GM18519 (cell line): ENCODE data around the gene C10orf90.
"Not testable (repeated sequence)": the region's sequence is repeated elsewhere in the genome, so short reads cannot be mapped to it uniquely, and the experiment has no call there.

Experiments
- ATAC-seq: cut with Tn5 transposase; IDR thresholded peaks from one replicate; pipeline ENCODE4 v1.9.1; 2021; ENCODE audit warnings: mild to moderate bottlenecking, moderate library complexity; ENCODE audit not compliant: unreplicated experiment, low FRiP score

Gene C10orf90

DNA sequence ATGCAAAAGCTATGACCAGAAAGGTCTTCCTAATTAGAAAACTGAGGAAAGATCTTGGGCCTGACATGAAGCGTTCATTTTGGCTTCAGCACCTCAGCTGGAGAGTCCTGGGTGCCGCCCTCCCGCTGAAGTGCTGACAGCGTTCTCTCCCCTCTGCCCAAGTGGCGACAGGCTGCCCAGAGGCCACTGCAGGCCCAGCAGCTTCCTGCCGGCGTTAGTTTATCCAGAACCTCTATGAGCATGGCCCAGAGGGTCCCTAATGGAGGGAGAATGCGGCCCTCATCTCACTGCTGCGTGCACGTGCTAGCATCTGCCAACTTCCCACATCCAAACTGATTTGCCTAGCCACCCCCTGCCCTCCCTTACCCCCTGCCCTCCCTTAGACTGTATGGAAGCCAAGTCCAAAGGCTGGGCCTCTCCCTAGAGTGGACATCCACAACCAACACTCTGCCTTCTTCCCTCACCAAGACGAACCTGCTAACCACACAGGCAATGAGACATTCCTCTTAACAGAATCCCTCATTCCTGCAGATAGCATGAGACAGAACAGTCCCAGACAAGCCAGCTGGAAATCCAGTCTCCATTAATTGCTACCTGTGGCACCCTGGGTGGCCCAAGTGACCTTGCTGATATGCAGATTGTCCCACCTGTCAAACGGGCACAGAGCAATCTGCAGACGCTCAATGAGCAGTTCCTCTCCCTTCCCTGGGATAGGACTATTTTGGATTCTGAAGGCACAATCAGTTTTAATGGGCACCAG is 108.4 kb downstream of the C10orf90 start:
- ATAC-seq, result no peak

DNA sequence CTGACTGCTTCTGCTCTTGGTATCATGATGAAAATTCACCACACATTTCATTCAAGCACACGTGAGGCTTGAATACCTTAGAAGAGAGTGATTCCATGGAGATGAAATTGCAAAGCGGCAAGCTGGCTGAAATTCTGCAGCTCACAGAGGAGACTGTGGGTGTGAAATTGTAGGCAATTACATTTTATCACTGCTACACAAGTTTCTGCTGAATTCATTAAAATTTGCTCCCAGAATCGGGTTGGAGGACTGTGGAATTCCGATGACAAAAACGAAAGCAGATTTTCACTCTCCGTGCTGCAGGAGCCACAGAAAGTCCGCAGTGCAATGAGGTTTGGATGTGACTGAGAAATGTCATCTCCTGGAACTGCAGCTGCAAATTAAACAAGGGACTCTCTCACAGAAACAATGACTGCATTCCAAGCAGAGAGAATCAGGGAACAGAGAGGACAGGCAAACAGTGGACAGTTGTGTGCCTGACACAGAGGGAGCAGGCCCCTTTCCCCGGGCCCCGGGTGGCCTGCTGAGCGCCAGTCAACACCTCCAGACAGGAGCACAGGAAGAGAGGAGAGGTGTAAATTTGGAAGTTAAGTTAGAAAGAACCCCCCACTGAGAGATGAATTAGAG is 109.1 kb downstream of the C10orf90 start:
- no peak for ATAC-seq

DNA sequence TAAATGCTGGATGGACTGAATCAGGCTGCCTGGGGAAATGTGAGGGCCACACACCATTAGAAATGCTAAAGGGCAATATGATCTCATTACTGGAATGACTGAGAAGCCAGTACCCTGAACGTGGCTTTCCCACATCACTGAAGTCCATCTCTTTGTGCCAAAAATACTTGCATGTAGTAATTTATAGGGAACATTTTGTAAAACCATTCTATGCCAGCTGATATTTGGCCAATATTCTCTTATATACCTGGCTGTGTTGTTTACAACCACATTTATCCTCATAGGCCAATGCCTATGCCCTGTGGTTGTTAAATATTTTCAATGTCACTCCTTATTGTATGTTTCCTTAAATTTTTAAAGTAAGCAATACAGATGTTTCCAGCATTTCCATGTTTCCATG is 111.6 kb downstream of the C10orf90 start:
- ATAC-seq, result no peak

DNA sequence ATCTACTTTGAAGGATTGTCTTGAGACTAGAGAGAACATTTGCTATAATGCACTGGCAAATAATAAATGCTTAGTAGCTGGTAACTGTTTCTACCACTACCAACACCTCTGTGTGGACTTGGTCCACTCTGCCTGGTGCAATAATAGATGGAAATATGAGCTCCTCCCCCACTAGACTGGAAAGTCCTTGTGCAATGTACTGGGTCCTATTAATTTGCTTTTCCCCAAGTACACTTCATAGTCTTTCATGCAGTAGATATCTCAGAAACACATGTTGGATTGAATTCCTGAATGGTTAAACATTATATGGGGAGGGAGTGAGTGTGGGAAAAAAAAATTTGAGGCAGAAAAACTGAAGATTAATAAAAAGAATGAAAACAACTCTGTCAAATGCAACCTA is 119.3 kb downstream of the C10orf90 start:
- no peak for ATAC-seq

DNA sequence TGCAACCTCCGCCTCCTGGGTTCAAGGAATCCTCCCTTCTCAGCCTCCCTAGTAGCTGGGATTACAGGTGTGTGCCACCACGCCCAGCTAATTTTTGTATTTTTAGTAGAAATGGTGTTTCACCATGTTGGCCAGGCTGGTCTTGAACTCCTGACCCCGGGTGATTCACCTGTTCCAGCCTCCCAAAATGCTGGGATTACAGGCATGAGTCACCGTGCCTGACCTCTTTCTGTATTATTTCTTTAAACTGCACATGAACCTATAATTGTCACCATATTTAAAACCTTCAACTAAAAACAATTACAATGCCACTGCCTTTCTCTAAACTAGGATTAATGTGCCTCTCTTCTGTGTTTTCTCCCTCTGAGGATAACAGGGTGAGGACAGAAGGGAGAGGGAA is 119.9 kb downstream of the C10orf90 start:
- not testable (repeated sequence) for ATAC-seq

DNA sequence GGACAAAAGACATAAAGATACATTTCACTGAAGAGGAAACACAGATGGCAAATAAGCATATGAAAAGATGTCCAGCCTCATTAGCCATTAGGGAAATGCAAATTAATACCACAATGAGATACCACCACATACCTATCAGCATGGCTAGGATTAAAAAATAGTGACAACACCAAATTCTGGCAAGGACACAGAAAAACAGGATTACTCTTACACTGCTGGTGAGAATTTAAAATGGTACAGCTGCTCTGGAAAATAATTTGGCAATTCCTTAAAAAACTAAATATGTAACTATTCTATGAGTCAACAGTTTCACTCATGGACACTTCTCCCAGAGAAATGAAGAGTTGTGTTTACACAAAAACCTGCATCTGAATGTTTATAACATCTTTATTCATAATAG is 121.1 kb downstream of the C10orf90 start:
- ATAC-seq, result no peak

DNA sequence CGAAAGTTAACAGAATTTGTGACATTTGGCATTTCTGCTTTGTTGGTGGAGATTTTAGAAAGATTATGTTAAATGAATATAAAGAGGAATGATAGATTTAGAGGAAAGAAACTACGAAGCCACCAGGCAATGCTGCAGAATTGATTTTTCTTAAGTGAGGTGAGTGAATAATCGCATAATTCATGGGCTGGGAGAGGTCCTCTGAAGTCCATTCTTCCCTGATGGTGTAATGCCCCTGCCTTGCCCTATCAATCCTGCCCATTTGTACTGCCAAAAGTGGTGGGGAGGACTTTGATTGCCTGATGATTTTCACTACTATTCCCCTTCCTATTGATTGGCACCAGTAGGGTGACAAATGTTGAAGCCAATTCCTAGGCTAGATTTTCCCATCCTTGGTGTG is 125.9 kb downstream of the C10orf90 start:
- ATAC-seq, result no peak

DNA sequence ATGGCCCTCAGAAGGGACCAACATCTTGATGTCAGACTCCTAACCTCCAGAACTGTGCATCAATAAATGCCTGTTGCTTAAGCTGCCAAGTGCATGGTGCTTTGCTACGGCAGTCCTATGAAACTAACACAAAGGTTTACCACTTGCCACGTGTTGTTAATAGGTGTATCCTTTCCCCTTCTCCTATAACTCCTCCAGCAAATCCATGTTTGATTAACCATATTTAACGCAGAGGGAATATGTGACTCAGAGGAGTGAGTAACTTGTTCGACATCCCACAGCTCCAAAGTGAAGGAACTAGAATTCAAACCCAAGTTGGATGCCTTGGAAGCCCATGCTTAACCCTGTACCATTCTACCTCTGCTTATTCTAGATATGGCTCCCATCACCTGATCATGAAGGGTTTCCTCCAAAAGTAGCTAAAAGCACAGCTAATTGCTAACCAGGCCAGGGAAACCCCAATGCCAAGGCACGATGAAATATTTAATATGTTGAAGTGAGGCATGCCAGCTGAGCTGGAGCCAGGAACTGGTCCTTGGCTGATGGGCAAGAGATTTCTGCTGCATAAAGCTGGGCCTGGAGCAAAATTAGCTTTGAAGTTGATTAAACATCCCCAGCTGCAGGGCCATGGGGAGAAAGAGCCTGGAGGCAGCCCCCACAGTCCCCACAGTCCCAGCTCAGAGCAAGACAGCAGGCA is 131.9 kb downstream of the C10orf90 start:
- no peak for ATAC-seq

DNA sequence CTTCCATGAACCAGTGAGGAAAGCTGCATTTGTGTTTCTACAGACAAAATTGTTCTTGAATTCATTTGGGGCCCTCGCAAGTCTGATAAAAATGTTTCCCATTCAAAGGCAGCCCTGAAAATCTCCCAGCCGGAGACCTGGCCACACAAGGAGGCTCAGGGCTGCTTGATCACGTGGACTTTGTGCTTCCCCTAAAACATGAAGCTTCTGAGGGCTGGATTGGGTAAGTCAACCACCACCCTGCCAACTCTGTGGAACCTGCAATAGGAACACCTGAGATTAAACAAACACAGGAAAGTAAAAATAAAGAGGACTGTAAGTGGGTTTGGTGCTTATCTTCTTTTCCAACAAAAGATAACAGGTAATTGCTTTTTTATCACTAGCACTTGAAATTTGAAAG is 133.8 kb downstream of the C10orf90 start:
- ATAC-seq, result no peak

DNA sequence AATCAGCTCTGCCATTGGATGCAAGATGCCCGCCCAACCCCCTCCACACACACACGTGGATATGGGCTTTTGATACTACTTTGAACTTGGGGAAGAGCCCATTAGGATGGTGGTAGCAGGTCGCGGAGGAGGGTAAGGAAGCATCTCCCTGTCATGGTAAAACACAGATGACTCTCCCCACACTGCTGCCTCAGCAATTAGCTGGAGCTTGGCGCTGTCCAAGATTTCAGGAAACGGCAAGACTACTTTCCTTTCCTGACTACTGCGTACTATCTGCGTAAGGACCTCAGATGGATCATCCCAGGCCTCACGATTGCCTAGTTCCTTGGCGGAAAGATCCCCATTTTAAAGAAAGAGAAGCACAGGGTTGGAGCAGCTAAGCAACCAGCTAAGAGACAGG is 134.3 kb downstream of the C10orf90 start:
- ATAC-seq, result no peak

DNA sequence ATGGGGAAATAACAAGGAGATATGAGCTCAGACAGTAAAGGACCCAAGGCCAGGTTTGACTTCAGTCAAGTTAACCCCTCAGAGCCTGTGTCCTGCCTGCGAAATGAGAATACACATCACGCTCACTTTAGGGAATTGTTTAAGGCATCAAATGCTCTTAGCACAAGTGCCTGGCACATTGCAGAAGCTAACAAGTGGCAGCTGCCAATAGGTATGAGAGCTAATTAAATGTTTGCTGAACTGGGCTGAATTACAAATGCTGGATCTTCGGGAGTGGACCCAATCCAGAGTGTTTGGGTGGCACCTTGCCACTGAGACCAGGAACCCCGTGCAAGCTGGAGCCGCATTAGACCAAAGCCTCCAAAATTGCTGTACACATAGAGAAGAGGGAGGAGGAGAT is 136.8 kb downstream of the C10orf90 start:
- ATAC-seq, result no peak

DNA sequence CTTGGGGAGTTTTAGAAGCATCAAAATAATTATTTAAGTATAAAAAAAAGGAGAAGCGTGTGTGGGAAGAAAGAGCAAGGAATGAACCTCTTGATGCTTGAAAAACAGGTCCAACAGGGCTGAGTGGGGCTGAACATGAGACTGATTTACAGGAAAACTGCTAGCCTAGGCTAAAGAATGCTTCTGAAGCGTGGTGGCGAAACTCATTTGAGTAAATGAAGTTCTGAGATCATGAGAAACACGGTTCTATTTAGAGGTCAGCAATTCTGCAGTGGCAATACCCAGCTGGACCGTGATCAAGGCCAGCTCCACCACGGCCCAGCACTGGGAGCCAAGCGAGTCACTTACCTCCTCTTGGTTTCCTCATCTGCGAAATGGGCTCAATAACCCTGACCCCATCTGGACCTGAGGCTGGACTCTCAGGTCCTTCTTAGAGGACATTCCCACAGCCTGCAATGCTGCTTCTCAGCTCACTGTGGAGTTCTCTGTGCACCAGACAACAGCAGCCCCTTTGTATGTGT is 142.1 kb downstream of the C10orf90 start:
- ATAC-seq, result no peak

DNA sequence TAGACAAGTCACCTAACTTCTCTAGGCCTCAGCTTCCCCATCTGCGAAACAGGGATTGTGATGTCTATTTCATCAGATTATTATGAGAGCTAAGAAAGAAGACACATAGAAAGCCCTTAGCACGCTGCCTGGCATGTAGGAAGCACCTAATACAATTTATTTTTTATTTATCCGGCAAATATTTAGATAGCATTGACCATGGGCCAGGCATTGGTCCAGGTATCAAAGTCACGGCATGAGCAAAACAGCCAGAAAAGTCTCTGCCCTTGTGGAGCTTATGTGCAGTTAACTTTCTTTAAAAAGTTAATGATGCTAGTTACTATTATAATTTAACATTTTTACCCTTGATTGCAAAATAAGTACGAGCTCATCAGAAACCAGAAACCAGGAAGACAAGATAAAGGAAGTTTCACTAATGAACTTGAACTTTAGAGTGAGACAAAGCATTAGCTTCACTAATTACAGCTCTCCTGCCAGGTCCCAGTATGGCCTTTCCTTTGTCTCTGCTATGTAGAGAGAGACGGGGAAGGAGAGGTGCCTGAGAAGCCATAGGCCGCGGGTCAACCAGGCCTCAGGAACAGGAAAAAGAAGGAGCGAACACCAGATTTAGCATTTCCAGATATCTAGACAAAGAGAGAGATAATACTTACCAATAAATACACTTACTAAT is 142.7 kb downstream of the C10orf90 start:
- no peak for ATAC-seq

DNA sequence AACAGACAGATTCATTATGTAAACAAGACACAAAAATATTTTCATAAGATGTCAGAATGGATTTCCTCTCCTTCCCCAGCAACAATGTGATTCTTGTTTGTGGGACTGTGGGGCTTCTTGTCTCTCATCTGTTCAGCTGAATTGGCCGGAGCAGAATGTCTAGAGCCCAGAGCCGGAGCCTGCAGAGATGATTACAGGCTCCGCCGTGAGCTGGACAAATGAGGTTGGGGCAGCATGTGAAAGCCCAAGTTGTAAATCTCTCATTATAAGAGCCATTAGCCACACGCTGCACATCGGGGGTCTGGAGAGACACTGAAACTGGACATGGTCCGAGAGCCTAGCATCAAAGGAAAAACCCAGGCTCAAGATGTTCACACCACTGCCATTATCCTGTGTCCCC is 145.2 kb downstream of the C10orf90 start:
- no peak for ATAC-seq

DNA sequence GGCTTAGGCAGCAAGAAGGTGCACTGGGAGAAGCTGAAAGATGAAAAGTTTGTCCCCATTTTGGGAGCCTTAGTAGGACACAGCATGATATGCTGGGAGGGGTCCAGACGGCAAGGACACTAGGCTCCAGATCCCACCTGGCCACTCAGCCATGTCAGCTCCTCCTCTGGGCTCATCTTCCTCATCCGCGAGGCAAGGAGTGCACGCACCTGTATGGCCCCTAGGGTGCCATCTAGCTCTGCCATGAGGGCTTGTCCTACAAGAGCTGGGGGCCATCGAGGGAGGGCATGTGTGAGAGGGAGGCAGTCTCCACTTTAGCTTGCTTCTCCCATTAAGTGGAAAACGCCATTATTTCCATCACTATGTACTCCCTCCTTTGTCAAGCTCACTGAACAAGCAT is 146.0 kb downstream of the C10orf90 start:
- no peak for ATAC-seq

DNA sequence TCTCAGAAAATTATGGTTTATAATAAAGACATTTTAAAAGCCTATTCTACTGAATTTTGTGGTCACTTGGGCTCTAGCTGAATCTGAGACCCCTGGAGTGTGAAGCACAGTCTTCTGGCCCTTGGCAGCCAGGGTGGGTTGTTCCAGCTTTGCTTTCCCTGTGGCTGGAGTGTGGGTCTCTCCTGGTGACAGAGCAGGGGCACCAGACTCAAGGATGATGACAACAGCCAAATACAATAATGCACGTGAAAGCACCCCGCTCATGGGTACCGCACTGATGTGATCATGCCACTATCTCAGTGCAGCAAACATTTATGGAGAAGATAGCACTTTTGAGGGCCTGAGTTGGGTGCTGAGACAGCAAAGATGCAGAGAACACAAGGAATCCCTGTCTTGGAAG is 147.4 kb downstream of the C10orf90 start:
- ATAC-seq, result no peak

DNA sequence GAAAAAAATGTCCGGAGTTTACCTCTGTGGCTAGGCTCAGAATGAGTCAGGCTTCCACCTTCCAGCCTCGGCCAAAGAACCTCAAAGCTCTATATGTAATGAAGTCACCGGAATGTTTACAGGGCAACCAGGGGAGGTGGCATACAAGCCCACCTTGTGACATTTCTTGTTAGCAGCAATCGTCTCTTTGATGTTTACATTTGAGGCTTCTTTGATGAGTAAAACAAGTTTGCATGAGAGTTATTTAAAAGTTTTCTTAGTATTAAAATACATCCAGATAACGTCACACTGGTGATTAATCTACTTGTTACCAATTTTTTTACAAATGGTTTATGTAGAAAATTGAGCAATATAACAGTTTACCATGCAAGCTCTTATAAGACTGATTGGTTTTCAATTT is 149.1 kb downstream of the C10orf90 start:
- no peak for ATAC-seq

DNA sequence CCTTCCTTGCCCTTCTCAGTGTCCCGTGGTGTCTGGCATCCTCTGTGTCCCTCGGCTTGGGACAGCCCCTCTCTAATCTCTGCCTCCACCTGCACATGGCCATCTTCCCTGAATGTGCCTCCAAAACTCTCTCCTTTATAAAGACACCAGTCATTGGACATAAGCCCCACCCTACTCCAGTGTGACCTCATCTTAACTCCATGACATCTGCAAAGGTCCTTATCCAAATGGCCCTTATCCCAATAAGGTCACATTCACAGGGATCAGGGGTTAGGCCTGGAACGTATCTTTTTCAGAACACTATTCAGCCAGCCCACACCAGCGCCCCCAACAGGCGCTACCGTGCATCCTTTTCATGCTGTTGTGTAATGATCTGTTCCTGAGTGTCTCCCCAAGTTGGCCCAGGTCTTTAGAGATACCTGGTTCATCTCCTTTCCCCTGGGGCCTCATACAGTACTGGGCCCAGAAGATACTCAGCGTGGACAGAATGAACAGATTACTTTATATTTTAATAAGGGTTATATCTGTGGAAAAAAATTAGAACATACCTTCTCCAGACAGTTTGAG is 149.7 kb downstream of the C10orf90 start:
- ATAC-seq, result no peak

DNA sequence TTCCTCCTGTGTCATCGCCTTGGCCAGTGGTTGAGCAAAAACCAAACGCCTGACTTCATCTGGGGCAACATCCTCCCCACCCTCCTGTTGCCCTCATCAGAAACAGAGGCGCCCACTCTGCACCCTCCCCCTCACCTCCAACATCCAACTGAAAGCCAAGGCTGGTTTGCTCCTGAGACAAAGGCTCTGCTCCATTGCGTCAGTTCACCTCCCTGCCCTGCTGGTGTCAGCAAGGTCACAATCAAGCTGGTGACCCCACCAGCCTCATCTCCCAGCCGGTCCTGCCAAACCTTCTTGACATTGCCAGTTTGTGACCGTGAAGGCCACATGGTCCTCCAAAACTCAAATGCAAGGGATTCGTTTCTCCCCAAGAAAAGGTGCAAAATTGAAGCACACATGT is 150.5 kb downstream of the C10orf90 start:
- no peak for ATAC-seq

DNA sequence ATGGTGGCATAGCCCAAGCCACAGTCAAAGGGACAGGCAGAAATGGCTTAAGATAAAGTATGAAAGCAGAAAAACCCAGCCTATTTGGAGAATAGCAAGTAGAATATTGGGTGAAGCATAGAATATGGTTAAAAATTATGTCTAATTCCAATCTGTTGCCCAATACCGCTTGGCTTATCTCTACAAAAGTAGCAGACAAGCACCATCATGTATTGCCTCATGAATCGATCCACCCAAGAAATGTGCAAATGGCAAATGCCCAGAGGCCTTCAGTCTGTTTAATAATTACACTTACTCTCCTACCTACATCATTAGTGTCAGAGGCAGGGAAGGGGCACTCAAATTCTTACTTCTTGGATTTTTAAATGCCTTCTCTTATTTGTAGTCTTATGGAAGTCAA is 151.3 kb downstream of the C10orf90 start:
- no peak for ATAC-seq
